H1 (cell line): ENCODE data around the gene CWC25.

ENCODE experiments used
- CTCF ChIP-seq, 3 experiments: IDR thresholded peaks; 1 replicate in 2 of 3; 2 replicates in 1 of 3; pipeline versions ENCODE4 v1.5.1 to v1.6.1; 2011; ENCODE audit warnings: low read length in 3 of 3, mild to moderate bottlenecking in 3 of 3, inconsistent platforms in 2 of 3, low read depth in 1 of 3, moderate library complexity in 1 of 3; ENCODE audit not compliant: insufficient read depth in 1 of 3; ENCODE audit errors: control extremely low read depth in 1 of 3
- EP300 ChIP-seq, 2 experiments: IDR thresholded peaks; 1 replicate in 1 of 2; 2 replicates in 1 of 2; pipeline ENCODE4 v1.6.1; 2011 to 2012; ENCODE audit warnings: low read depth in 2 of 2, low read length in 2 of 2, mild to moderate bottlenecking in 2 of 2, borderline replicate concordance in 1 of 2, inconsistent platforms in 1 of 2, moderate library complexity in 1 of 2
- KDM1A ChIP-seq: fragments of 200-600, 300-600 bp; sonication (generic); IDR thresholded peaks from 2 replicates; pipeline ENCODE4 v1.7.1; 2016; ENCODE audit warnings: mild to moderate bottlenecking, low read length, borderline replicate concordance
- KDM5A ChIP-seq: fragments of 200-600 bp; IDR thresholded peaks from 2 replicates; pipeline ENCODE4 v1.7.1; 2012; ENCODE audit warnings: mild to moderate bottlenecking, low read length, inconsistent platforms, mixed read lengths
- MAX ChIP-seq: IDR thresholded peaks from 2 replicates; pipeline ENCODE4 v1.6.1; 2012; ENCODE audit warnings: inconsistent platforms

DNA sequence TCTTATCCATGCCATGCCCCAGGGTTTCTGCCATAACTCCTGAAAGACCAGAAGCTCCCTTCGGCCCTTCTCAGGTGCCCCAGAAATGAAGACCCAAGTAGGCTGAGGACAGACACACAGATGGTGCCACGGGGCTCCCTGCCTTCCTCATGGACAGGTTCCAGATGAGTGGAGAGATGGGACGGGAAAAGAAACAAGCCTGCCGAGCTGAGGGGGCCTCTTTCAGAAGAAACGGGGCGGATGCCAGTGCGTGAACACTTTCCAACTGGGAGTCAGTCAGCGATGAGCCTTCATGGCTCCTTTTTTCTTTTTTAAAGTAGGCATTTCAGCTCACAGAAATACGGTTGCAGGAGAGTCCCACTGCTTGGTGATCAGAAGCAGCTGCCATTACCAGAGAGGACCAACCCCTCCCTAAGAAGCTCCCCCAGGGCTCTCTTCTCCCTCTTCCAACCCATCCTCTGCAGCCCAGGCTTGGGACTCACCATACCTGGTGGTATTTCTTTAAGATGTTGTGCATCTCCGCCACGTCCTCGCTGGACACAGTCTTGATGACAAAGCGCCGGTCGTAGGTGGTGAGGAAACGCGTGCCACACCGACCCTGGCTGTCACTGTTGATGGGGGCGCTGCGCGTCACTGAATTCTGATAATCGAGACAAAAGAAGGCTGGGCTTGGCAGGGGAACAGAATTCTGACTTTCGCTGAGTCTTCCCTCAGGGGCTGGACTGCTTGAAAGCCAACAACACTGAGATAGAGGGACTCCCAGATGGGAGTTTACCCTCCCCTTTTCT lies 45.0 kb downstream of the CWC25 start:
- TF ChIP-seq KDM5A (no peak), MAX (no peak), KDM1A (no peak), CTCF (IDR thresholded peaks at IDR 0.05; ENCODE audit: control extremely low read depth in 1 of 3, insufficient read depth in 1 of 3, low read depth in 1 of 3, low read length in 3 of 3) (no peak), EP300 (IDR thresholded peaks at IDR 0.05; ENCODE audit: borderline replicate concordance in 1 of 2, low read depth in 2 of 2, low read length in 2 of 2) (no peak)
